Measurements from ENCODE around the gene UPF3B.

GRCh38 chrX:119828446-119828845, 24.3 kb downstream of the UPF3B start:
- TF ChIP-seq CTCF (IDR thresholded peaks at IDR 0.05) (no peak), POLR2A (IDR thresholded peaks at IDR 0.05) (no peak), POLR2AphosphoS5 (IDR thresholded peaks at IDR 0.05) (no peak), EP300 (IDR thresholded peaks at IDR 0.05) (no peak)

Data from sigmoid colon (tissue), 4 donors.